GM18858 (cell line): ENCODE measurements around the gene COL6A6.
"Not testable (repeated sequence)": the region's sequence is repeated elsewhere in the genome, so short reads cannot be mapped to it uniquely, and the experiment has no call there.

Experiments used
- ATAC-seq: cut with Tn5 transposase; IDR thresholded peaks from one replicate; pipeline ENCODE4 v1.9.1; 2021; ENCODE audit not compliant: unreplicated experiment

The COL6A6 gene

GRCh38 chr3:130529486-130530215 lies 12.7 kb downstream of the COL6A6 start:
- no peak for ATAC-seq

- ATAC-seq = no peak
Observed at GRCh38 chr3:130533247-130533646, 16.3 kb downstream of the COL6A6 start.

- no peak for ATAC-seq
Observed at GRCh38 chr3:130537673-130538304, 20.8 kb downstream of the COL6A6 start.

- no peak for ATAC-seq
Observed at GRCh38 chr3:130539005-130539404, 22.0 kb downstream of the COL6A6 start.

GRCh38 chr3:130543322-130543721 lies 26.3 kb downstream of the COL6A6 start:
- no peak for ATAC-seq

- no peak for ATAC-seq
Observed at GRCh38 chr3:130546920-130547679, 30.1 kb downstream of the COL6A6 start.

GRCh38 chr3:130547680-130548065 lies 30.7 kb downstream of the COL6A6 start:
- not testable (repeated sequence) for ATAC-seq

GRCh38 chr3:130548356-130548755 lies 31.4 kb downstream of the COL6A6 start:
- no peak for ATAC-seq

GRCh38 chr3:130557336-130558035 lies 40.5 kb downstream of the COL6A6 start:
- no peak for ATAC-seq

GRCh38 chr3:130558366-130558765 lies 41.4 kb downstream of the COL6A6 start:
- no peak for ATAC-seq

- ATAC-seq = no peak
Observed at GRCh38 chr3:130565224-130565623, 48.2 kb downstream of the COL6A6 start.
